SU-DHL-6 (cell line): ENCODE measurements around the gene REST.
"Not testable (repeated sequence)": the region's sequence is repeated elsewhere in the genome, so short reads cannot be mapped to it uniquely, and the experiment has no call there.

Source experiments
- CTCF ChIP-seq: fragments of 200-600 bp; sonication (generic); IDR thresholded peaks from one replicate; pipeline ENCODE4 v1.5.1; 2017; ENCODE audit warnings: antibody characterized with exemption, mild to moderate bottlenecking, low read length, moderate library complexity; ENCODE audit not compliant: insufficient read depth, poor library complexity, severe bottlenecking
- EZH2phosphoT487 ChIP-seq: fragments of 200-600 bp; sonication (generic), shearing (Covaris generic); conservative IDR thresholded peaks from 2 replicates; pipeline ENCODE4 v1.6.1; 2018; ENCODE audit warnings: mild to moderate bottlenecking, antibody characterized with exemption, low read length, moderate library complexity, mixed read lengths

- TF ChIP-seq CTCF, EZH2phosphoT487: not testable (repeated sequence)
Observed at GRCh38 chr4:56900186-56900585, 7.5 kb upstream of the REST start.
